Renal cortex interstitium (tissue), 11 donors: ENCODE data around the gene MMP21. TPM values are rescaled to one million over a fixed set of nuclear protein-coding genes. Genes with fewer than 3 reads are reported as not detected.

Source experiments
- DNase-seq, 11 donors: peaks; one replicate each; pipeline ENCODE4 v3.0.0-alpha.2; 2013; ENCODE audit warnings: low read depth in 9 of 11, low spot score in 4 of 11; ENCODE audit errors: extremely low read depth in 1 of 11
- polyA plus RNA-seq, 3 donors: library from polyadenylated mRNA; unstranded; fragments of 120-200 nt; gene quantifications; one replicate each; pipeline ENCODE4 v1.2.1, GENCODE V29; 2013; ENCODE audit not compliant: insufficient read length in 3 of 3

MMP21 gene
- polyA plus RNA-seq, 3 donors: 0.17 to 0.51 (median 0.26) TPM

- DNase-seq: no peak
Measured at GRCh38 chr10:125772112-125772863, 3.3 kb downstream of the MMP21 start.

- DNase-seq: no peak
Measured at GRCh38 chr10:125770844-125771243, 4.8 kb downstream of the MMP21 start.

- no peak for DNase-seq
Measured at GRCh38 chr10:125769175-125769574, 6.4 kb downstream of the MMP21 start.

- DNase-seq: peak in 6 of 11 donors; percentile 25 to 63 (median 46)
Measured at GRCh38 chr10:125768219-125768855, 7.3 kb downstream of the MMP21 start.

- no peak for DNase-seq
Measured at GRCh38 chr10:125766511-125766910, 9.1 kb downstream of the MMP21 start.

- DNase-seq: no peak
Measured at GRCh38 chr10:125765835-125766234, 9.8 kb downstream of the MMP21 start.

- DNase-seq: no peak
Measured at GRCh38 chr10:125762692-125763648, 12.7 kb downstream of the MMP21 start.

- no peak for DNase-seq
Measured at GRCh38 chr10:125761961-125762360, 13.7 kb downstream of the MMP21 start.

- no peak for DNase-seq
Measured at GRCh38 chr10:125757742-125758141, 17.9 kb downstream of the MMP21 start.

GRCh38 chr10:125756853-125757487, 18.7 kb downstream of the MMP21 start:
- no peak for DNase-seq

- no peak for DNase-seq
Measured at GRCh38 chr10:125756196-125756595, 19.4 kb downstream of the MMP21 start.

- no peak for DNase-seq
Measured at GRCh38 chr10:125747417-125747816, 28.2 kb downstream of the MMP21 start.

- DNase-seq: no peak
Measured at GRCh38 chr10:125744909-125745308, 30.7 kb downstream of the MMP21 start.

- no peak for DNase-seq
Measured at GRCh38 chr10:125742465-125742864, 33.2 kb downstream of the MMP21 start.

- no peak for DNase-seq
Measured at GRCh38 chr10:125739994-125740679, 35.5 kb downstream of the MMP21 start.

GRCh38 chr10:125738206-125738605, 37.4 kb downstream of the MMP21 start:
- DNase-seq: no peak

- DNase-seq: no peak
Measured at GRCh38 chr10:125734823-125735222, 40.8 kb downstream of the MMP21 start.

- DNase-seq: no peak
Measured at GRCh38 chr10:125734148-125734547, 41.5 kb downstream of the MMP21 start.

- DNase-seq: no peak
Measured at GRCh38 chr10:125727436-125727835, 48.2 kb downstream of the MMP21 start.
